OCI-LY3 (cell line): Measurements from ENCODE around the gene WDR27.

ENCODE experiments used
- CTCF ChIP-seq: fragments of 200-600, 300-600 bp; sonication (generic); IDR thresholded peaks from 2 replicates; pipeline ENCODE4 v1.5.1; 2014; ENCODE audit warnings: antibody characterized with exemption, low read length, low read depth
- EZH2phosphoT487 ChIP-seq: fragments of 200-600 bp; shearing (Covaris generic); IDR thresholded peaks from 2 replicates; pipeline ENCODE4 v1.6.1; 2018; ENCODE audit warnings: antibody characterized with exemption, mixed run types, low read depth

DNA sequence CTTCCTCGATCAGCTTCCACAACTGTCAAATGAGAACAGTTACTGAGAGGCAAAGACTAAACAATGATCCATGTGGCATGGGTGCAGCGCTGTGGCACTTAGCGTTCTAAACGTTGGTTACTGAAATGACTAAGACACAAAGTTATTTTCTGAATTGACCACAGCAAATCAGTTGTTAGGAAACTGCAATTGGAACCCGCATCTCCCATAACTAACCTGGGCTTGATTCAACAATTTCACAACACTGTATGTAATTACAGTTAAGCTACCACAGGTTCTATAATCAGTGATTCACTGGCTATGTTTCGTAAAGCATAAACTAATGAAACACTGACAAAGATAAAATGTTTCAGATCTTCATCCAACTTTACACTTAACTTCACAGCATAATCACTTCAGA lies 12.5 kb downstream of the WDR27 start:
- TF ChIP-seq CTCF (no peak), EZH2phosphoT487 (no peak)
